Stomach (tissue), 9 donors: Measurements from ENCODE around the gene GM2A. TPM values are rescaled to one million over a fixed set of nuclear protein-coding genes. Genes with fewer than 3 reads are reported as not detected.

Experiments used
- DNase-seq, 2 donors: peaks; one replicate each; pipeline versions ENCODE4 v3.0.0 to v3.0.0-alpha.2; 2013 to 2019
- H3K27ac ChIP-seq, 5 donors: fragments of 200-600 bp in 4 of 5; sonication (generic) in 4 of 5; one replicate each; pipeline ENCODE4 v1.5.1; 2013 to 2019; ENCODE audit warnings: mild to moderate bottlenecking in 1 of 5, moderate library complexity in 1 of 5
- H3K27me3 ChIP-seq, 3 donors: fragments of 200-600 bp; sonication (generic); one replicate each; pipeline ENCODE4 v1.5.1; 2017 to 2019; ENCODE audit warnings: mixed run types in 1 of 3
- H3K36me3 ChIP-seq, 4 donors: fragments of 200-600 bp; sonication (generic); 1 replicate in 3 of 4; 2 replicates in 1 of 4; pipeline ENCODE4 v1.5.1; 2016 to 2019
- H3K4me1 ChIP-seq, 4 donors: fragments of 200-600 bp; sonication (generic); one replicate each; pipeline ENCODE4 v1.5.1; 2016 to 2019
- H3K4me3 ChIP-seq, 4 donors: fragments of 200-600 bp; sonication (generic) in 3 of 4; one replicate each; pipeline ENCODE4 v1.5.1; 2016 to 2019; ENCODE audit warnings: mild to moderate bottlenecking in 1 of 4
- H3K9me3 ChIP-seq, 4 donors: fragments of 200-600 bp; sonication (generic); one replicate each; pipeline ENCODE4 v1.5.1; 2016 to 2019
- CTCF ChIP-seq, 7 experiments: fragments of 450-650 bp in 4 of 7; fragments of 200-600 bp in 3 of 7; sonication (generic) in 3 of 7; IDR thresholded peaks; one replicate each; pipeline ENCODE4 v1.5.1; 2016 to 2019; ENCODE audit warnings: antibody characterized with exemption in 7 of 7, control low read depth in 2 of 7, mild to moderate bottlenecking in 1 of 7
- EP300 ChIP-seq: sonication (generic); formaldehyde crosslinking; IDR thresholded peaks from one replicate; pipeline ENCODE4 v1.6.1; 2017; ENCODE audit warnings: antibody characterized with exemption
- POLR2A ChIP-seq, 4 donors: fragments of 450-650 bp; IDR thresholded peaks; one replicate each; pipeline ENCODE4 v1.6.1; 2016; ENCODE audit warnings: antibody characterized with exemption in 4 of 4, control low read depth in 2 of 4, mild to moderate bottlenecking in 1 of 4, moderate library complexity in 1 of 4
- POLR2AphosphoS5 ChIP-seq, 3 donors: sonication (generic); formaldehyde crosslinking; IDR thresholded peaks; one replicate each; pipeline ENCODE4 v1.6.1; 2016; ENCODE audit warnings: antibody characterized with exemption in 3 of 3
- WGBS, 5 donors: extraction: QIAGEN DNeasy Blood & Tissue Kit in 3 of 5; methylation state at CpG; one replicate each; pipeline versions ENCODE4 v1.1.5 to v1.1.7; 2013 to 2018; 5-methylcytosine and 5-hydroxymethylcytosine counted together
- intact Hi-C: fragments of 100-400 bp; cut with DNase I; formaldehyde crosslinking; loops from one replicate; pipeline ENCODE4 v1.15.1; 2023; ENCODE audit warnings: low total_unique reads
- polyA plus RNA-seq, 3 donors: library from polyadenylated mRNA; stranded (reverse); fragments of 200-250 nt; gene quantifications; one replicate each; pipeline ENCODE4 v1.2.3, GENCODE V29; 2013
- total RNA-seq, 5 donors: library from RNA; depleted of rRNA; stranded (reverse); fragments of >200 nt; gene quantifications; one replicate each; pipeline versions ENCODE4 v1.1.0 to v1.2.3, GENCODE V29; 2014 to 2016
- donor health status: healthy with polysubstance abuse.
- donor health status: Bipolar disorder and iron deficiency.
- donor health status: healthy.

GM2A gene
- total and polyA plus RNA-seq, 8 donors: 3.2 to 57.2 (median 17.6) TPM

GRCh38 chr5:151286246-151286645 is 33.3 kb downstream of the GM2A start:
- no peak overlapping the region for H3K4me3 ChIP-seq

GRCh38 chr5:151288180-151288579 is 35.2 kb downstream of the GM2A start:
- Histone ChIP-seq H3K4me3 (no peak overlapping the region), H3K27ac (no peak overlapping the region), H3K9me3 (no peaks in the 10 kb centered on the region), H3K4me1 (no peaks in the 10 kb centered on the region), H3K27me3 (no peaks in the 10 kb centered on the region), H3K36me3 (no peaks in the 10 kb centered on the region)
- DNase-seq: no peak
- TF ChIP-seq EP300 (no peak), POLR2AphosphoS5 (IDR thresholded peaks at IDR 0.05) (no peak), POLR2A (IDR thresholded peaks at IDR 0.05) (no peak), CTCF (IDR thresholded peaks at IDR 0.05) (no peak)
- intact Hi-C loops: no loop called here
- WGBS, 5 donors: 39 to 58% (median 52%) methylated on average over 2 of the region's 2 CpGs

More at GRCh38 chr5:151286246-151286645, 33.3 kb downstream of the GM2A start:
- WGBS, 5 donors: 67 to 87% (median 80%) methylated on average over 1 of the region's 1 CpG
- DNase-seq: no peak
- intact Hi-C loops: no loop called here
- no peaks in the 10 kb centered on the region for H3K36me3 ChIP-seq
- H3K9me3 ChIP-seq: no peaks in the 10 kb centered on the region
- H3K27me3 ChIP-seq: no peaks in the 10 kb centered on the region
- no peak overlapping the region for H3K27ac ChIP-seq
- no peaks in the 10 kb centered on the region for H3K4me1 ChIP-seq
- TF ChIP-seq POLR2AphosphoS5 (IDR thresholded peaks at IDR 0.05): no peak
- TF ChIP-seq CTCF (IDR thresholded peaks at IDR 0.05): no peak
- no peak for TF ChIP-seq EP300
- TF ChIP-seq POLR2A (IDR thresholded peaks at IDR 0.05): no peak

- Histone ChIP-seq H3K4me1 (no peaks in the 10 kb centered on the region), H3K27ac (no peak overlapping the region), H3K36me3 (no peaks in the 10 kb centered on the region), H3K9me3 (no peaks in the 10 kb centered on the region), H3K27me3 (no peaks in the 10 kb centered on the region), H3K4me3 (no peak overlapping the region)
- TF ChIP-seq POLR2A (IDR thresholded peaks at IDR 0.05): no peak
- no peak for TF ChIP-seq POLR2AphosphoS5 (IDR thresholded peaks at IDR 0.05)
- no peak for TF ChIP-seq EP300
- TF ChIP-seq CTCF (IDR thresholded peaks at IDR 0.05): no peak
- no peak for DNase-seq
- intact Hi-C loops: no loop called here
- 34 to 56% (median 36%) methylated on average over 3 to 4 of the region's 4 CpGs for WGBS, 5 donors
These were observed 40.6 kb downstream of the GM2A start for GRCh38 chr5:151293624-151294023.

GRCh38 chr5:151295138-151295537 is 42.2 kb downstream of the GM2A start:
- Histone ChIP-seq H3K4me1 (no peaks in the 10 kb centered on the region), H3K27ac (no peak overlapping the region), H3K27me3 (no peaks in the 10 kb centered on the region), H3K36me3 (no peaks in the 10 kb centered on the region), H3K4me3 (no peak overlapping the region), H3K9me3 (no peaks in the 10 kb centered on the region)
- TF ChIP-seq POLR2AphosphoS5 (IDR thresholded peaks at IDR 0.05) (no peak), CTCF (IDR thresholded peaks at IDR 0.05) (no peak), POLR2A (IDR thresholded peaks at IDR 0.05) (no peak), EP300 (no peak)
- 52 to 69% (median 58%) methylated on average over 5 of the region's 5 CpGs for WGBS, 5 donors
- no peak for DNase-seq
- intact Hi-C loops: no loop called here
